ENCODE measurements around the gene MAML2. TPM values are rescaled to one million over a fixed set of nuclear protein-coding genes. Genes with fewer than 3 reads are reported as not detected.

Gene MAML2
- total and polyA plus RNA-seq, 2 experiments from 2014 or later = 1.1 to 8.2 TPM

- Histone ChIP-seq H3K4me3 (no peak overlapping the region), H3K36me3 (no peaks in the 10 kb centered on the region)
These were observed 203.3 kb downstream of the MAML2 start for GRCh38 chr11:96139691-96140090.

GRCh38 chr11:96137373-96137772 lies 205.6 kb downstream of the MAML2 start:
- no peak for TF ChIP-seq CTCF (IDR thresholded peaks at IDR 0.05; ENCODE audit: low read depth, low read length)
- H3K27me3 ChIP-seq = no peaks in the 10 kb centered on the region
- no peak overlapping the region for H3K27ac ChIP-seq
- peak in 1 of 2 donors; percentile 43 for DNase-seq (ENCODE audit: low read depth in 1 of 2, low spot score in 1 of 2)
- no peaks in the 10 kb centered on the region for H3K9me3 ChIP-seq (ENCODE audit: low read depth)
- H3K4me3 ChIP-seq = no peak overlapping the region
- H3K36me3 ChIP-seq = no peaks in the 10 kb centered on the region
- no peaks in the 10 kb centered on the region for H3K4me1 ChIP-seq (ENCODE audit: low read depth)

More at GRCh38 chr11:96139691-96140090, 203.3 kb downstream of the MAML2 start:
- Histone ChIP-seq H3K27ac (no peak overlapping the region), H3K27me3 (no peaks in the 10 kb centered on the region), H3K9me3 (ENCODE audit: low read depth) (no peaks in the 10 kb centered on the region), H3K4me1 (ENCODE audit: low read depth) (no peaks in the 10 kb centered on the region)
- DNase-seq (ENCODE audit: low read depth in 1 of 2, low spot score in 1 of 2) = no peak
- TF ChIP-seq CTCF (IDR thresholded peaks at IDR 0.05; ENCODE audit: low read depth, low read length) = no peak

GRCh38 chr11:96136613-96137298 lies 206.2 kb downstream of the MAML2 start:
- TF ChIP-seq CTCF (IDR thresholded peaks at IDR 0.05; ENCODE audit: low read depth, low read length) = no peak
- DNase-seq (ENCODE audit: low read depth in 1 of 2, low spot score in 1 of 2) = peak in 1 of 2 donors; percentile 41
- H3K9me3 ChIP-seq (ENCODE audit: low read depth) = no peaks in the 10 kb centered on the region
- H3K4me1 ChIP-seq (ENCODE audit: low read depth) = no peaks in the 10 kb centered on the region
- no peaks in the 10 kb centered on the region for H3K27me3 ChIP-seq
- no peak overlapping the region for H3K4me3 ChIP-seq
- no peaks in the 10 kb centered on the region for H3K36me3 ChIP-seq
- no peak overlapping the region for H3K27ac ChIP-seq

GRCh38 chr11:96134602-96135001 lies 208.4 kb downstream of the MAML2 start:
- no peak overlapping the region for H3K27ac ChIP-seq

GRCh38 chr11:96132437-96132836 lies 210.6 kb downstream of the MAML2 start:
- Histone ChIP-seq H3K4me1 (ENCODE audit: low read depth) (no peaks in the 10 kb centered on the region), H3K9me3 (ENCODE audit: low read depth) (no peaks in the 10 kb centered on the region), H3K27me3 (no peaks in the 10 kb centered on the region), H3K27ac (no peak overlapping the region), H3K36me3 (no peaks in the 10 kb centered on the region), H3K4me3 (no peak overlapping the region)
- no peak for TF ChIP-seq CTCF (IDR thresholded peaks at IDR 0.05; ENCODE audit: low read depth, low read length)
- DNase-seq (ENCODE audit: low read depth in 1 of 2, low spot score in 1 of 2) = no peak

More at GRCh38 chr11:96134602-96135001, 208.4 kb downstream of the MAML2 start:
- no peaks in the 10 kb centered on the region for H3K4me1 ChIP-seq (ENCODE audit: low read depth)
- H3K9me3 ChIP-seq (ENCODE audit: low read depth) = no peaks in the 10 kb centered on the region
- no peaks in the 10 kb centered on the region for H3K36me3 ChIP-seq
- TF ChIP-seq CTCF (IDR thresholded peaks at IDR 0.05; ENCODE audit: low read depth, low read length) = no peak
- H3K27me3 ChIP-seq = no peaks in the 10 kb centered on the region
- no peak overlapping the region for H3K4me3 ChIP-seq
- peak in 1 of 2 donors; percentile 43 for DNase-seq (ENCODE audit: low read depth in 1 of 2, low spot score in 1 of 2)
